ENCODE measurements around the gene LGR4. TPM values are rescaled to one million over a fixed set of nuclear protein-coding genes. Genes with fewer than 3 reads are reported as not detected.

The LGR4 gene
- total RNA-seq, 4 donors from 2014 or later: 5.5 to 37.6 (median 11.8) TPM

DNA sequence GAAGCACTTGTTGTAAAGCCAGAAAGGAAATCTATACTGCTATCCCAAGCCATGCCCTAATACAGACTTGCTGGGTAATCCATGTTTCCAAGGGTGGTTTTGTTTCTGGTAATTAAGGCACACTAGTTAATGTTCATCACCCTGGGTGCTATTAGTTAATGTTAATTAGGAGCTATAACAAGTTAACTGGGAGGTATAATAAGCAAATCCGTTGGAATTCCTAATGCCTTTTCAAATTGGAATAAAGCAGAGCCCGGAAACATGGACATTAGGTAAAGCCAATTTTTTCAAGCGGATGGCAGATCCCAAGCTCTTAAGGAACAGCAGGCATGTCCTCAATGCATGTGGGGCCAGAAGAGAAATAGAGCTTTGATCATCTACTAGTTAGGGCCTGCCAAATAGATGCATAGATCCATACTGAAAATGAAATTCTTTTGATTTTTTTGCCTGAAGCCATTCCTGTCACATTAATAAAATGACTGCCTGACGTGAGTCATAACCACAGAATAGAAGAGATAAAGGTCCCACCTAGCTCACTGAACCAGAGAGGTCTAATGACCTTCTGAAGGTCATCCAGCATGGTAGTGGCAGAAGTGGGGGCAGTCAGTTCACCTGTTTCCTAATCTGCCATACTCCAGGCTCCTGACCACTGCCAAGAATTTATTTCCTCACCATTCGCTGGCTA lies 81.1 kb downstream of the LGR4 start:
- TF ChIP-seq POLR2A (IDR thresholded peaks at IDR 0.05): no peak
- TF ChIP-seq, protein P1, sequence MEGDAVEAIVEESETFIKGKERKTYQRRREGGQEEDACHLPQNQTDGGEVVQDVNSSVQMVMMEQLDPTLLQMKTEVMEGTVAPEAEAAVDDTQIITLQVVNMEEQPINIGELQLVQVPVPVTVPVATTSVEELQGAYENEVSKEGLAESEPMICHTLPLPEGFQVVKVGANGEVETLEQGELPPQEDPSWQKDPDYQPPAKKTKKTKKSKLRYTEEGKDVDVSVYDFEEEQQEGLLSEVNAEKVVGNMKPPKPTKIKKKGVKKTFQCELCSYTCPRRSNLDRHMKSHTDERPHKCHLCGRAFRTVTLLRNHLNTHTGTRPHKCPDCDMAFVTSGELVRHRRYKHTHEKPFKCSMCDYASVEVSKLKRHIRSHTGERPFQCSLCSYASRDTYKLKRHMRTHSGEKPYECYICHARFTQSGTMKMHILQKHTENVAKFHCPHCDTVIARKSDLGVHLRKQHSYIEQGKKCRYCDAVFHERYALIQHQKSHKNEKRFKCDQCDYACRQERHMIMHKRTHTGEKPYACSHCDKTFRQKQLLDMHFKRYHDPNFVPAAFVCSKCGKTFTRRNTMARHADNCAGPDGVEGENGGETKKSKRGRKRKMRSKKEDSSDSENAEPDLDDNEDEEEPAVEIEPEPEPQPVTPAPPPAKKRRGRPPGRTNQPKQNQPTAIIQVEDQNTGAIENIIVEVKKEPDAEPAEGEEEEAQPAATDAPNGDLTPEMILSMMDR (IDR thresholded peaks at IDR 0.05 in 4 of 5, conservative IDR thresholded peaks at IDR 0.05 in 1 of 5): no peak
- no peaks in the 10 kb centered on the region for H3K9me3 ChIP-seq
- in situ Hi-C loops (cut with MboI; ENCODE audit: low sequenced_read_pairs in 4 of 4): no loop called here
- H3K36me3 ChIP-seq: no peaks in the 10 kb centered on the region
- no peak overlapping the region for H3K4me3 ChIP-seq
- intact Hi-C loops (cut with DNase I; ENCODE audit: low total_unique reads): no loop called here
- peaks cover 22 to 23% of the 10 kb centered on the region in 2 donors for H3K4me1 ChIP-seq
- no peak for DNase-seq
- H3K27me3 ChIP-seq: no peaks in the 10 kb centered on the region
- H3K27ac ChIP-seq: no peak overlapping the region
- no peak for ATAC-seq

GRCh38 chr11:27390318-27391295 lies 82.0 kb downstream of the LGR4 start:
- DNase-seq (no peak), ATAC-seq (no peak)
- Histone ChIP-seq H3K4me1 (peaks cover 13 to 16% of the 10 kb centered on the region in 2 donors), H3K4me3 (no peak overlapping the region), H3K9me3 (no peaks in the 10 kb centered on the region), H3K36me3 (no peaks in the 10 kb centered on the region), H3K27me3 (no peaks in the 10 kb centered on the region), H3K27ac (no peak overlapping the region)
- no peak for TF ChIP-seq POLR2A (IDR thresholded peaks at IDR 0.05)
- TF ChIP-seq, protein P1 (IDR thresholded peaks at IDR 0.05 in 4 of 5, conservative IDR thresholded peaks at IDR 0.05 in 1 of 5): no peak
- in situ Hi-C loops (cut with MboI; ENCODE audit: low sequenced_read_pairs in 4 of 4) (no loop called here), intact Hi-C loops (cut with DNase I; ENCODE audit: low total_unique reads) (no loop called here)

GRCh38 chr11:27388869-27389268 lies 83.7 kb downstream of the LGR4 start:
- Histone ChIP-seq H3K4me1 (peaks cover 0 to 4% of the 10 kb centered on the region in 2 donors), H3K4me3 (no peak overlapping the region)
- intact Hi-C loops (cut with DNase I; ENCODE audit: low total_unique reads): no loop called here

GRCh38 chr11:27388001-27388400 lies 84.6 kb downstream of the LGR4 start:
- ATAC-seq (no peak), DNase-seq (no peak)
- H3K27ac ChIP-seq: no peak overlapping the region
- in situ Hi-C loops (cut with MboI; ENCODE audit: low sequenced_read_pairs in 4 of 4) (no loop called here), intact Hi-C loops (cut with DNase I; ENCODE audit: low total_unique reads) (no loop called here)
- H3K36me3 ChIP-seq: peaks cover 0 to 8% of the 10 kb centered on the region in 2 donors
- H3K4me1 ChIP-seq: peaks cover 0 to 4% of the 10 kb centered on the region in 2 donors
- no peak overlapping the region for H3K4me3 ChIP-seq
- H3K27me3 ChIP-seq: no peaks in the 10 kb centered on the region
- H3K9me3 ChIP-seq: no peaks in the 10 kb centered on the region
- TF ChIP-seq, protein P1 (IDR thresholded peaks at IDR 0.05 in 4 of 5, conservative IDR thresholded peaks at IDR 0.05 in 1 of 5): no peak
- no peak for TF ChIP-seq POLR2A (IDR thresholded peaks at IDR 0.05)

More at GRCh38 chr11:27388869-27389268, 83.7 kb downstream of the LGR4 start:
- Histone ChIP-seq H3K27me3 (no peaks in the 10 kb centered on the region), H3K27ac (no peak overlapping the region), H3K36me3 (peaks cover 0 to 8% of the 10 kb centered on the region in 2 donors), H3K9me3 (no peaks in the 10 kb centered on the region)
- in situ Hi-C loops (cut with MboI; ENCODE audit: low sequenced_read_pairs in 4 of 4): no loop called here
- TF ChIP-seq POLR2A (IDR thresholded peaks at IDR 0.05): no peak
- TF ChIP-seq, protein P1 (IDR thresholded peaks at IDR 0.05 in 4 of 5, conservative IDR thresholded peaks at IDR 0.05 in 1 of 5): no peak
- ATAC-seq (no peak), DNase-seq (no peak)
